GM11168 (cell line): ENCODE results near the gene HCFC1.

Experiments used
- in situ Hi-C: fragments of 300-500 bp; cut with MboI; formaldehyde crosslinking; loops from one replicate; pipeline ENCODE4 v1.12.0; 2022; ENCODE audit warnings: low sequenced_read_pairs; ENCODE audit not compliant: unreplicated experiment

HCFC1 gene

DNA sequence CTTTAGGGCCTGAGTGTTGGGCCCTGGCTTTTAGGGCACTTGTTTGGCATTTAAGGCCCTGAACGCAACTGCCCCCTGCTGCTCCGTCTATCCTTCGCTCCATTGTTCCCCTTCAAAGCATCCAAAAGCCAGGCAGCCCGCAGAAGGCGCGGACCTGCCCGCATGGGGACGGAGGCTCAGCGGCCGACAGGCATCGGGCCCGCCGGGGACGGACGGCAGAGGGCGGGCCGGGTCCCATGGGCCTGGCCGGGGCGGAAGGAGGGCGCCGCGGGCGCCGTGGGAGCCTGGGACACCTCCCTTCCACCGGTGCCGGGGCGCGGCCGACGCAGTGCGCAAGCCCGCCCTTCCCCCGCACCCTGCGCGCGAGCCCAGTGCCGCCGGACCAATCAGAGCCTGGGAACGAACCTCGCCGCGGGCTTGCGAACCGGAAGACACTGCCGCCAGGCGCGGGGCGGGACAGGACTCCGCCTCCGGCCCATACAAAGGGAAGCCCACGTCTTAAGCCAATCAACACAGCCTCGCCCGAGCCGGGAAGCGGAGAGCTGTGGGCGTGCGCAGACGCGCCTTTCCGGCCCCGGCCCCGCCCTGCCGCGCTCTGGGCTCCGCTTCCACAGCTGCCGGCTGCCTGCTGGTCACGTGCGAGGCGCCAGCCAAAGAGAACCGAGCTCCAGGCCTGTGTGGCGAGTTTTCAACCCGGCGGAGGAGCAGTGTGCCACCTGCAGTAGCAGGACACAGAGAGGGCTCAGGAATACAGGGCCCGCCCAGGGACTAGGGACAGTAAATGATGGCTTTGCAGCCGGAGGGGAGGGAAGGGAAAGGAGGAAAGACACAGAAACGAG, 43.5 kb downstream of the HCFC1 start:
- in situ Hi-C loops: no loop called here

DNA sequence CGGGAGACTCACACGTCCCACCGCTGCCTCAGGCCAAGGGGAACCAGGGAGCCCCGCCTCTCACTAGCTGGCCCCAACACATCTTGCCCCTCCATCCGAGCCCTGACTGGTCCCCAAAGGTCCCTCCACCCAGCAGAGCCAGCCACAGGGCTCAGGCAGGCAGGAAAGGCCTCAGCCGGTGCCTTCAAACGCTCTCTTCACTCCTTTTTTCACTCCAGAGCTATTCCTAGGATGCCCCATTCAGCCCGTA, 44.0 kb downstream of the HCFC1 start:
- in situ Hi-C loops: no loop called here

DNA sequence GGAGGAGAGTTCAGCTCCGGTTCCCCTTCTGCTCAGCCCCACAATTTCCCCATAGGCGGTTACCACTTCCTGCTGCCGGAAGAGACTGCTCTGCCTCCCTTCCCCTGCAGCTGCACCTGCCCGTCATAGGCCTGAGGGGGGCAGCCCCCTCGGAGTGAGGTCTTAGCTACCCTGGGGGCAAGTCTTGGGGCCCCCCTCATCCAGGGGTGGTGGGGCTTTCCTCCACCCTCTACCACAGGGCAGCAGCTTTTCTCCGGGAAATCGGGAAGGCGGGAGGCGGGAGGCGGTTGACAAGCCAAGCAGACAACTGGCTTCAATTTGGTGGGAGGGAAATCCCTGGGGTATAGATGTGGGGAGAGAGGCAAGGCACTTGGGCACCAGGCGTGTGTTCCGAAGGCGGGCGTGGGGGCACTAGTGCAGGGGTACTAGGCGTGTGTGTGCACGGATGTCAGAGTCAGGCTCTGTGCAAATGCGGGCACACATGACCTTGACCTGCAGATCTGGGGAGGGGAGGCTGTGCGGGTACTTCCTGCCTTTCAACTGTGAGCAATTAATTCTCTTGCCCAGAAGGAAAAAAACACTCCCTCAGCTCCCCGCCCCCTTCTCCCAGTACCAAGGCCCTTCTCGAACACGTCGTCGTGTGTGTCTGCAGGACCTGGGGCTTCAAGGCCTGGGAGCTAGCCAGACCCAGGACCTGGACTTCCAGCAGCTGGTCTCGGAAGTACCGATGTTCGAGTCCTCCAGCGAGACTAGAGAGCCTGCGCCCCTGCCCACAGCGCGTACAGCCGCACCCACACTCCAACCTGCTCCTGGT, 44.6 kb downstream of the HCFC1 start:
- in situ Hi-C loops: no loop called here

GRCh38 chrX:153926552-153926857, 45.1 kb downstream of the HCFC1 start:
- in situ Hi-C loops: no loop called here

DNA sequence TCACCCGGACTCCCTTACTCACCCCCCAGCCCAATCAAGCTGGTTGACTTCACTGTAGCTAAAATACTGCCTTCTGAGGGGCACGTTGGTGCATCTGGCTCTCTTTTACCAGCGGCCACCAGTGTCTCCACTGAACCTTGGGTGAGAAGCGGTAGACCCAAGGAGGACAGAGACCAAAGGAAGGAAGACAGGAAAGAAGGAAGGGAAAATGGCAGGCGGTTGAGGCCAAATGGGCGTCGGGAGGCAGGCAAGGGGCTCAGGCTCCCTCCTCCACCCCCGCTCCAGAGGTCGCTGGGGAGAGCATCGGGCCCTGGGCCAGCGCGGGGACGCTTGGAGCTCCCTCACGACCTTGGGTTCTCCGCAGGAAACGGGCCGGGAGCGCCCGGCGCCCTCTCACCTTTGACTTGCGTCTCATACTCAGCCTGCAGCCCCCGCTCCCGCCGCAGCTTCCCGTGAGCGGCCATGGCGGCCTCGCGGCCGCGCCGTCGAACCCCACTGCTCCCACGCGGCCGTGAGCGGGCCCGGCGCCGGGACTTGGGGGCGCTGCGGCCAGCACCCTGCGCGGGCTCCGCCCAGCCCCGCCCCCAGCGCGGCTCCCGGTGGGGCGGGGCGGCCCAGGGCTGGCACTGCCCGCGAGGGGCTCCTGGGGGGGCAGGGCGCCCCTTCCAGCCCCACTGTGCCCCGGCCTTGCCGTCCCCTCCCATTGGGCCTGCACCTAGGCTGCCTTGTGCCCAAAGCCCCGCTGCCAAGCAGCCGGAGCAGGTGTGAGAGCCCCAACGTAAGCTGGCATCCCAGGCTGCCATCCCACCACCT, 45.7 kb downstream of the HCFC1 start, which contains the start of gene ARHGAP4:
TSS of gene ARHGAP4 (minus strand) at position 526 of the 813 bp plus-strand sequence. CDS start at position 464, 62 bp downstream.
- in situ Hi-C loops: no loop called here

- in situ Hi-C loops: no loop called here
Measured at GRCh38 chrX:153925387-153925738, 46.3 kb downstream of the HCFC1 start.

GRCh38 chrX:153924149-153924861, 47.3 kb downstream of the HCFC1 start:
- in situ Hi-C loops: no loop called here

- in situ Hi-C loops: no loop called here
Measured at GRCh38 chrX:153922932-153923857, 48.4 kb downstream of the HCFC1 start.

DNA sequence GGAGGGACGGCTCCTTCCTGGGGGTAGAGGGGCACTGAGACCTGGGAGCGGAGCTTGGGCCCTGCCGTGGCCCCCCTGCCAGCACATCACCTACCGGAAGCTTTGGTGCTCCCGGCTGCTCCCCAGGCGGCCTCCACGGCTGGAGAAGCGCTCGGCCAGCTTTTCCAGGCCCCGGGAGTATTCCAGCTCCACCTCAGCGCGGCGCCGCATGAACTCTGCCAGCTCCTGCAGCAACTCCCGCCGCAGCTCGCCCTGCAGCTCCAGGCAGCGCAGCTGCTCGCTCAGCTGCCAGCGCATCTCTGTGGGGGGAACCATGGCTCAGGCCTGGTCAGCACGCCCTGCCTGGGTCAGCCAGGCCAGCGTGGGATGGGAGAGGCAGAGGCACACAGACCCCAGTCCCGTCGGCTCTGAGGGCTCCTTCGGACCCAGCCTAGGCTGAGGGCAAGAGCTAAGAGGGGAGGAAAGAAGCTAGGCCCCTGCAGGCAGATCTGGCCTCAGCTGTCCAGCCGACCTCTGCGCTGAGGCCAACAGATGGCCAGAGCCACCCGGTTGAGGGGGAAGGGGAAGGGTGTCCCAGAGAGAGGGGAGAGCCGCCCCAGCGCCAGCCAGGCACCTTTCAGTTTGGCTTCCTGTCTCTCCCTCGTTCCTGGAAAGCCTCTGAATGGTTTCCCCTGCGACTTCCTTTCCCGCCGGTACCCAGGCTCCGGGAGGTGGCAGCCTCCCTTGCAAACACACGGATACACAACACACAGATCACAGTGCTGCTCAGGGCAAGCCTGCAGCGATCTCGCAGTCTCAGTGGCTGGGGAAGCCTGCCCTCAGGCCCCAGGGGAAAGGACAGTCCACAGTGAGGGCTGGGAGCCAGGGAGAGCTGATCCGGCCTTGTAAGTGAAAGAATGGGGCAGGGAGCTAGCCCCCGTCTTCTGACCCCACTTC, 49.8 kb downstream of the HCFC1 start:
- in situ Hi-C loops: no loop called here

GRCh38 chrX:153921070-153921469, 50.5 kb downstream of the HCFC1 start:
- in situ Hi-C loops: no loop called here

GRCh38 chrX:153920546-153920945, 51.1 kb downstream of the HCFC1 start:
- in situ Hi-C loops: no loop called here

DNA sequence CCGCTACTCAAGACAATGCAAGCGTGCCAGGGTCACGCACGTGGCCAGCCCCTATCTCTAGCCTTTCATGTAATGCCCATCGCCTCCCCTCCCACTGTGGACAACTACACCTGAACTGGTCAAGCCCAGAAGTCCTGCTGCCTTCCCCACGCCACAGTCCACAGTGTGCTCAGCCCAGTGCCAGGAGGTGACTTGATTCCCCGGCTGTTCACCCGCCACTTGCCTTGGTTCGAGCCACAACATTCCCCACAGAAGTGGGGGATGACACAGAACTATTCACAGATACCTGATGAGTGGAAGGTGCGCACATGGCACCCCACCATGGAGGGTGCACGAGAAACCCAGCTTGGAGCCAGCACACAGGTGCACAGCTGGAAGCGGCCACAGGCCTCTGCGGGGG, 52.3 kb downstream of the HCFC1 start:
- in situ Hi-C loops: no loop called here

GRCh38 chrX:153917869-153918268, 53.7 kb downstream of the HCFC1 start:
- in situ Hi-C loops: no loop called here

DNA sequence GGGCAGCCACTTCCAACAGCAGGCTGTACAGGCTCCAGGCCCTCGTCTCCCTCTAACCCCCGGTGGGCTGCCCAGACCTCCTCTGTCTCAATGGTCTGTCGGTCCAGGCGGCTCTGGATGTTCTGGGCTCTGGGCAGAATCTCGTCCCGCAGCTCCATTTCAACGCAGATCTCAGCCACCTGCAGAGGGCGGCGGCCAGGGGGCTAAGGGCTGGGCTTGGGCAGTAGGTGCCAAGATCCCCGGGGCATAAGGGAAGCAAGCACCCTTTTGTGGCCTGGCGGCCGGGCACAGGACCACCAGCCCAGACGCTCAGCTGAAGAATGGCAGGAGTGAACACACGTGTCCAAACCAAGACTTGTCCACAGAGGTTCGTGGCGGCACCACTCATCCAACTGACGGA, 57.9 kb downstream of the HCFC1 start:
- in situ Hi-C loops: no loop called here

GRCh38 chrX:153913211-153913610, 58.4 kb downstream of the HCFC1 start:
- in situ Hi-C loops: no loop called here

DNA sequence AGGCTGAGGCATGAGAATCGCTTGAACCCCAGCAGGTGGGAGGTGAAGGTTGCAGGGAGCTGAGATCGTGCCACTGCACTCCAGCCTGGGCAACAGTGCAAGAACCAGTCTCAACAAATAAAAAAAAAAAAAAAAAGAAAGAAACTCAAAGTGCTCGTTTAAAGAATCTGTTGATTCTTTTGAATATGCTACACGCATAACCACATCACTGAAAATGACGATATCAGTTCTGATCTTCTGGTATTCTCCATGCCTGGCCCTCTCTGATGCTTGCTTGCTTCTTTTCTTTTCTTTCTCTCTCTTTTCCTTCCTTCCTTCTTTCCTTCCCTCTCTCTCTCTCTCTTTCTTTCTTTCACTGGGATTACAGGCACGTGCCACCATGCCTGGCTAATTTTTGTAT, 59.8 kb downstream of the HCFC1 start:
- in situ Hi-C loops: no loop called here

DNA sequence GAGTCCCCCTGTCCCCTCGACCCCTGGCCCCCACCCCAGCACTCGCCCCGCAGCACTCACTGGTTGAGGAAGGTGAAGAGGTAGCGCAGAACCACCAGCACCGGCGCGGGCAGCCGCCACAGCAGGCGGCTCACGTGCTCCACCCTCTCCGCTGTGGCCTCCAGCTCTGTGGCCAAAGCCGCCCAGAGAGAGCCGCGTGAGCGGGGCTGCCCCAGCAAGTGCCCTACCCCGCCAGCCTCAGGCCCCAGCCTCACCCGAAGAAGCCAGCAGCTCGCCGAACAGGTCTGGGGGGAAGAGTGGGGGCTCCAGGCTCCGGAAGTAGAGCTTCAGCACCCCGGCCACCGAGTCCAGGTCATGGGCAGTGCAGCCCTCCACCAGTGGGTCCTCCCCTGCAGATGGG, 61.2 kb downstream of the HCFC1 start:
- in situ Hi-C loops: no loop called here

DNA sequence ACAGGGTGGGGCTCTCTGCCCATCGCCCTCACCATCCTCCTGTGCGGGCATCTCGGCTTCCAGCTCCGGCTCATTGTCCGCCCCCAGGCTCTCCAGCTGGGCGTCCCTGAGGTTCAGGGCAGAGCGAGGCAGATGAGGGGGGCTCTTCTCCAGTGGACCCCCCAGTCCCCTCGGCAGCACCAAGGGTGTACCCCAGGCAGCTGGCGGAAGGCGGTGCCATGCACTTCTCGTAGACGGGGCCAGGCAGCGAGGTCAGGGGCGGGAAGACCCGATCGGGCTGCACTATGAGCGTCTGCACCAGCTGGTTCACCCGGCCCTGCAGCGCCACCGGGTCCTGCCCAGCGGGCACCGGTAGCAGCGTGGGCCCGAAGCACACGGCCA, 61.6 kb downstream of the HCFC1 start:
- in situ Hi-C loops: no loop called here
